Medulla oblongata (tissue), 1 donor: ENCODE results near the gene DIS3L2.
"Not testable (repeated sequence)": the region's sequence is repeated elsewhere in the genome, so short reads cannot be mapped to it uniquely, and the experiment has no call there.

ENCODE experiments used
- DNase-seq: peaks from one replicate; pipeline ENCODE4 v3.0.0-alpha.2; 2015; ENCODE audit errors: extremely low spot score

DIS3L2 gene

GRCh38 chr2:232176587-232176986 lies 215.1 kb downstream of the DIS3L2 start:
- not testable (repeated sequence) for DNase-seq

- DNase-seq, result no peak
These were observed 221.8 kb downstream of the DIS3L2 start for GRCh38 chr2:232183279-232183678.

- DNase-seq, result no peak
These were observed 222.8 kb downstream of the DIS3L2 start for GRCh38 chr2:232184346-232184745.

- DNase-seq, result peak; percentile 73
These were observed 229.3 kb downstream of the DIS3L2 start for GRCh38 chr2:232190796-232191195.

- DNase-seq, result no peak
These were observed 234.0 kb downstream of the DIS3L2 start for GRCh38 chr2:232195487-232195886.

- no peak for DNase-seq
These were observed 235.3 kb downstream of the DIS3L2 start for GRCh38 chr2:232196802-232197201.

- no peak for DNase-seq
These were observed 238.7 kb downstream of the DIS3L2 start for GRCh38 chr2:232200195-232200594.

- no peak for DNase-seq
These were observed 241.8 kb downstream of the DIS3L2 start for GRCh38 chr2:232203166-232203891.

- no peak for DNase-seq
These were observed 242.4 kb downstream of the DIS3L2 start for GRCh38 chr2:232203936-232204335.

- peak; percentile 26 for DNase-seq
These were observed 243.0 kb downstream of the DIS3L2 start for GRCh38 chr2:232204457-232204931.

- no peak for DNase-seq
These were observed 245.7 kb downstream of the DIS3L2 start for GRCh38 chr2:232207174-232207573.

- DNase-seq, result no peak
These were observed 248.8 kb downstream of the DIS3L2 start for GRCh38 chr2:232210306-232210705.

- DNase-seq, result no peak
These were observed 250.5 kb downstream of the DIS3L2 start for GRCh38 chr2:232211743-232212686.

- no peak for DNase-seq
These were observed 251.7 kb downstream of the DIS3L2 start for GRCh38 chr2:232213176-232213575.

GRCh38 chr2:232214053-232214452 lies 252.5 kb downstream of the DIS3L2 start:
- no peak for DNase-seq

- DNase-seq, result no peak
These were observed 254.5 kb downstream of the DIS3L2 start for GRCh38 chr2:232216028-232216427.

GRCh38 chr2:232218778-232219495 lies 257.4 kb downstream of the DIS3L2 start:
- DNase-seq, result no peak

- DNase-seq, result no peak
These were observed 258.0 kb downstream of the DIS3L2 start for GRCh38 chr2:232219496-232219870.

GRCh38 chr2:232219932-232220331 lies 258.4 kb downstream of the DIS3L2 start:
- DNase-seq, result no peak

GRCh38 chr2:232225429-232225828 lies 263.9 kb downstream of the DIS3L2 start:
- DNase-seq, result no peak

- no peak for DNase-seq
These were observed 264.4 kb downstream of the DIS3L2 start for GRCh38 chr2:232225895-232226294.

GRCh38 chr2:232228332-232228731 lies 266.8 kb downstream of the DIS3L2 start:
- DNase-seq, result no peak
